Endodermal cell (in vitro differentiated cells): ENCODE results near the gene CAMTA1. TPM values are rescaled to one million over a fixed set of nuclear protein-coding genes. Genes with fewer than 3 reads are reported as not detected.

ENCODE experiments used
- DNase-seq: peaks from one replicate; pipeline ENCODE4 v3.0.0-alpha.2; 2017
- H3K27ac ChIP-seq: 2 replicates; pipeline ENCODE4 v1.5.1; 2013; ENCODE audit warnings: mild to moderate bottlenecking, low read depth, low read length, moderate library complexity
- H3K27me3 ChIP-seq: 2 replicates; pipeline ENCODE4 v1.6.1; 2013; ENCODE audit warnings: mild to moderate bottlenecking, low read length, moderate library complexity; ENCODE audit not compliant: insufficient read depth, control insufficient read depth, poor library complexity, severe bottlenecking
- H3K36me3 ChIP-seq: 2 replicates; pipeline ENCODE4 v1.7.0; 2013; ENCODE audit warnings: mild to moderate bottlenecking, low read length, moderate library complexity; ENCODE audit not compliant: control insufficient read depth, insufficient read depth
- H3K4me1 ChIP-seq: one replicate; pipeline ENCODE4 v1.7.0; 2013; ENCODE audit warnings: low read length; ENCODE audit not compliant: control insufficient read depth, insufficient read depth
- H3K4me3 ChIP-seq: 2 replicates; pipeline ENCODE4 v1.5.1; 2013; ENCODE audit warnings: mild to moderate bottlenecking, low read length, moderate library complexity
- H3K9ac ChIP-seq: 2 replicates; pipeline ENCODE4 v1.6.1; 2013; ENCODE audit warnings: mild to moderate bottlenecking, low read length, moderate library complexity; ENCODE audit not compliant: poor library complexity, severe bottlenecking; ENCODE audit errors: extremely low read depth
- H3K9me3 ChIP-seq: 2 replicates; pipeline ENCODE4 v1.6.1; 2013; ENCODE audit warnings: mild to moderate bottlenecking, low read length, moderate library complexity; ENCODE audit not compliant: control insufficient read depth
- H3K27ac Mint-ChIP-seq: 2 replicates; pipeline ENCODE4 v1.8.0; 2020; ENCODE audit warnings: mixed read lengths
- H3K27me3 Mint-ChIP-seq: 2 replicates; pipeline ENCODE4 v1.8.0; 2021; ENCODE audit warnings: mild to moderate bottlenecking, mixed read lengths; ENCODE audit not compliant: insufficient read depth
- H3K36me3 Mint-ChIP-seq: 2 replicates; pipeline ENCODE4 v1.8.0; 2020; ENCODE audit warnings: low read depth, mixed read lengths
- H3K4me1 Mint-ChIP-seq: 2 replicates; pipeline ENCODE4 v1.8.0; 2020; ENCODE audit warnings: mixed read lengths
- H3K4me3 Mint-ChIP-seq: 2 replicates; pipeline ENCODE4 v1.8.0; 2020; ENCODE audit warnings: mild to moderate bottlenecking, moderate library complexity, mixed read lengths
- H3K9me3 Mint-ChIP-seq: 2 replicates; pipeline ENCODE4 v1.8.0; 2020; ENCODE audit warnings: mild to moderate bottlenecking, mixed read lengths
- CTCF ChIP-seq: fragments of 200-600 bp; sonication (generic); conservative IDR thresholded peaks from 2 replicates; pipeline ENCODE4 v1.5.0; 2021; ENCODE audit warnings: antibody characterized with exemption, mild to moderate bottlenecking
- WGBS, 2 experiments: methylation state at CpG; one replicate each; pipeline versions ENCODE4 v1.1.5 to v1.1.7; 2013; ENCODE audit warnings: missing lambda C conversion rate in 2 of 2, mixed read lengths in 1 of 2; ENCODE audit not compliant: insufficient coverage in 1 of 2, insufficient read length in 1 of 2; 5-methylcytosine and 5-hydroxymethylcytosine counted together
- total RNA-seq, 2 donors: library from RNA; stranded (reverse); fragmentation: NEBNext Ultra II Directional in 1 of 2; extraction: Animal tissue kit (Norgen Biotek cat#: 25700) in 1 of 2; gene quantifications; 2 replicates in 1 of 2; 3 replicates in 1 of 2; pipeline ENCODE4 v1.2.1, GENCODE V29; 2021

CAMTA1 gene
- total RNA-seq, 2 donors from 2014 or later, result 123 to 137 TPM

- Histone ChIP-seq H3K9me3 (no peaks in the 10 kb centered on the region), H3K9ac (no peak overlapping the region), H3K27ac (no peak overlapping the region), H3K4me1 (no peaks in the 10 kb centered on the region), H3K36me3 (no peaks in the 10 kb centered on the region), H3K27me3 (no peaks in the 10 kb centered on the region), H3K4me3 (no peak overlapping the region)
- no peak overlapping the region for H3K4me3 Mint-ChIP-seq
- peaks cover 5% of the 10 kb centered on the region for H3K27me3 Mint-ChIP-seq
- TF ChIP-seq CTCF, result no peak
- H3K27ac Mint-ChIP-seq, result no peak overlapping the region
- no peak for DNase-seq
- no peaks in the 10 kb centered on the region for H3K36me3 Mint-ChIP-seq
- H3K4me1 Mint-ChIP-seq, result no peaks in the 10 kb centered on the region
- H3K9me3 Mint-ChIP-seq, result no peaks in the 10 kb centered on the region
- 88 to 90% methylated on average over 10 to 13 of the region's 13 CpGs for WGBS, 2 experiments
Observed at GRCh38 chr1:7469255-7469938, 684.1 kb downstream of the CAMTA1 start.

- no peaks in the 10 kb centered on the region for H3K4me1 ChIP-seq
- Mint-ChIP-seq H3K36me3 (no peaks in the 10 kb centered on the region), H3K27ac (no peak overlapping the region), H3K9me3 (no peaks in the 10 kb centered on the region), H3K4me3 (no peak overlapping the region), H3K4me1 (no peaks in the 10 kb centered on the region), H3K27me3 (peaks cover 1% of the 10 kb centered on the region)
- H3K27ac ChIP-seq, result no peak overlapping the region
- DNase-seq, result no peak
- no peaks in the 10 kb centered on the region for H3K36me3 ChIP-seq
- H3K4me3 ChIP-seq, result no peak overlapping the region
- H3K9me3 ChIP-seq, result no peaks in the 10 kb centered on the region
- H3K9ac ChIP-seq, result no peak overlapping the region
- no peak for TF ChIP-seq CTCF
- 91 to 92% methylated on average over 9 to 12 of the region's 12 CpGs for whole genome bisulfite sequencing, 2 experiments
- no peaks in the 10 kb centered on the region for H3K27me3 ChIP-seq
Observed at GRCh38 chr1:7470904-7471638, 685.8 kb downstream of the CAMTA1 start.

GRCh38 chr1:7471836-7472235 lies 686.6 kb downstream of the CAMTA1 start:
- DNase-seq, result no peak
- H3K9me3 Mint-ChIP-seq, result no peaks in the 10 kb centered on the region
- H3K4me1 ChIP-seq, result no peaks in the 10 kb centered on the region
- no peaks in the 10 kb centered on the region for H3K27me3 Mint-ChIP-seq
- 88 to 95% methylated on average over 3 to 14 of the region's 14 CpGs for WGBS, 2 experiments
- H3K27me3 ChIP-seq, result no peaks in the 10 kb centered on the region
- H3K4me3 ChIP-seq, result no peak overlapping the region
- H3K36me3 Mint-ChIP-seq, result no peaks in the 10 kb centered on the region
- no peaks in the 10 kb centered on the region for H3K36me3 ChIP-seq
- H3K27ac ChIP-seq, result no peak overlapping the region
- no peak overlapping the region for H3K27ac Mint-ChIP-seq
- H3K4me1 Mint-ChIP-seq, result no peaks in the 10 kb centered on the region
- no peak overlapping the region for H3K9ac ChIP-seq
- H3K4me3 Mint-ChIP-seq, result no peak overlapping the region
- no peak for TF ChIP-seq CTCF
- H3K9me3 ChIP-seq, result no peaks in the 10 kb centered on the region
